Activated B cell treated with CpG ODN at 0.5 μM for 24 hours (primary cell): ENCODE measurements around the gene CYSRT1. TPM values are rescaled to one million over a fixed set of nuclear protein-coding genes. Genes with fewer than 3 reads are reported as not detected.

Experiments used
- ATAC-seq: fragments of 200-7000 bp; cut with Tn5 transposase; one replicate; pipeline ENCODE4 v1.10.0; 2021; ENCODE audit warnings: low read depth, mild to moderate bottlenecking, moderate library complexity
- CTCF ChIA-PET: fragments of 350-600 bp; sonication (Branson Sonifier 250); formaldehyde crosslinking; loops from one replicate; lab custom pipeline; 2021; ENCODE audit warnings: antibody characterized with exemption; lab: Charles Lee
- POLR2A ChIA-PET: fragments of 350-600 bp; sonication (Branson Sonifier 250); formaldehyde crosslinking; loops from one replicate; lab custom pipeline; 2021; ENCODE audit warnings: antibody characterized with exemption; lab: Charles Lee
- DNase-seq: peaks from one replicate; pipeline ENCODE4 v3.0.0; 2022
- H3K27ac Mint-ChIP-seq: one replicate; pipeline ENCODE4 v1.8.0; 2020; ENCODE audit warnings: mixed read lengths
- H3K27me3 Mint-ChIP-seq: one replicate; pipeline ENCODE4 v1.8.0; 2021; ENCODE audit warnings: mixed read lengths
- H3K36me3 Mint-ChIP-seq: one replicate; pipeline ENCODE4 v1.8.0; 2021; ENCODE audit warnings: low read depth, mixed read lengths
- H3K4me1 Mint-ChIP-seq: one replicate; pipeline ENCODE4 v1.8.0; 2021; ENCODE audit warnings: mixed read lengths
- H3K4me3 Mint-ChIP-seq: one replicate; pipeline ENCODE4 v1.8.0; 2020; ENCODE audit warnings: mild to moderate bottlenecking, mixed read lengths
- H3K9me3 Mint-ChIP-seq: one replicate; pipeline ENCODE4 v1.8.0; 2020; ENCODE audit warnings: mixed read lengths
- intact Hi-C: fragments of 100-400 bp; cut with micrococcal nuclease; formaldehyde crosslinking; loops from one replicate; pipeline ENCODE4 v1.15.1; 2024
- total RNA-seq: library from RNA; stranded (reverse); gene quantifications from 2 replicates; pipeline ENCODE4 v1.2.3, GENCODE V29; 2022
- TF ChIP-seq, protein P1 (sequence below): fragments of 200-600 bp; IDR thresholded peaks from one replicate; pipeline ENCODE4 v1.8.0; 2022; ENCODE audit warnings: antibody characterized with exemption, mild to moderate bottlenecking

Gene CYSRT1
- total RNA-seq, 1 donor from 2014 or later, result 0.53 TPM

DNA sequence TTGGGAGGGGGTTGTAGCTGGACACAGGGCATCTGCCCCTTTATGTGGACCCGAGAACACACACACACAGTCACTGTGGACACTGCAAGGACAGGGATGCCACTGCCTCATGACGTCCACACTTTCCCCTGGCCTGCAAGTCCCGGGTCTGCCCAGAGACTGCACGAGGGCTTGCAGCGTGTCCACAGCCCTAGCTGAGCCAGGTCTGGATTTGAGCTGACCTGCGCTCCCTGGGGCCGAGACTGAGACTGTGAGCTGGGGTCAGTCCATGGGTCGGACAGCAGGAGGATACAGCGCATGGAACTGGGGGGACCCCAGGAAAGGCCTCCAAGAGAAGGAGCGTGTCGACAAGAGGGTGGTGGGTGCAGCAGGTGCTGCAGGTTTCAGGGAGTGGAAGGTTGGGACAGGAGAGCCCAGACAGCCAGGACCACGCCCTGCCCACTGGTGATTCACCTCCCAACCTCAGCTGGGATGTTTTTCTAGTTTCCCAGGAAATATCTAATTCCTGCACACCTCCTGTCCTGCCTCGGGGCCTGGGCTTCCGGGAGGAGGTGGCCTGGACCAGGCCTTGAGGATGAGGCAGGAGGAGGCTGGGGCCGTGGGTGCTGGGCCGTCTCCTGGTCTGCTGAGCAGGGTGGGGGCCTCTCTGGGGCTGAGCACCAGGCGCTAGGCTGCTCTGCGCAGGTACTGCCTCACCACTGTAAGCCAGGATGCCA lies 1.5 kb downstream of the CYSRT1 start:
- ChIA-PET POLR2A (interaction anchor here (0.8 to 1.9 kb wide), 7 partner anchors 10 to 180 kb away, joined by 3 to 10 read pairs (median 4); partner anchors contain the start of genes ANAPC2, NDOR1, NPDC1 and SSNA1), CTCF (interaction anchor here (1.1 to 4.1 kb wide), 10 partner anchors 22 to 191 kb away, joined by 3 to 21 read pairs (median 8); partner anchors contain the start of genes ANAPC2, DPP7, NDOR1 and NPDC1)
- Mint-ChIP-seq H3K27me3 (peaks cover 2% of the 10 kb centered on the region), H3K27ac (peak overlapping the region; percentile 35), H3K9me3 (no peaks in the 10 kb centered on the region), H3K4me3 (no peak overlapping the region), H3K36me3 (no peaks in the 10 kb centered on the region), H3K4me1 (peaks cover 18% of the 10 kb centered on the region)
- TF ChIP-seq, protein P1, sequence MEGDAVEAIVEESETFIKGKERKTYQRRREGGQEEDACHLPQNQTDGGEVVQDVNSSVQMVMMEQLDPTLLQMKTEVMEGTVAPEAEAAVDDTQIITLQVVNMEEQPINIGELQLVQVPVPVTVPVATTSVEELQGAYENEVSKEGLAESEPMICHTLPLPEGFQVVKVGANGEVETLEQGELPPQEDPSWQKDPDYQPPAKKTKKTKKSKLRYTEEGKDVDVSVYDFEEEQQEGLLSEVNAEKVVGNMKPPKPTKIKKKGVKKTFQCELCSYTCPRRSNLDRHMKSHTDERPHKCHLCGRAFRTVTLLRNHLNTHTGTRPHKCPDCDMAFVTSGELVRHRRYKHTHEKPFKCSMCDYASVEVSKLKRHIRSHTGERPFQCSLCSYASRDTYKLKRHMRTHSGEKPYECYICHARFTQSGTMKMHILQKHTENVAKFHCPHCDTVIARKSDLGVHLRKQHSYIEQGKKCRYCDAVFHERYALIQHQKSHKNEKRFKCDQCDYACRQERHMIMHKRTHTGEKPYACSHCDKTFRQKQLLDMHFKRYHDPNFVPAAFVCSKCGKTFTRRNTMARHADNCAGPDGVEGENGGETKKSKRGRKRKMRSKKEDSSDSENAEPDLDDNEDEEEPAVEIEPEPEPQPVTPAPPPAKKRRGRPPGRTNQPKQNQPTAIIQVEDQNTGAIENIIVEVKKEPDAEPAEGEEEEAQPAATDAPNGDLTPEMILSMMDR, result no peak
- intact Hi-C loops, result loop anchor here (1.0 to 10.0 kb wide), 5 partner anchors 37 to 342 kb away; partner anchors contain the start of genes C8G, FBXW5, NPDC1 and TRAF2
- DNase-seq (no peak), ATAC-seq (no peak)

DNA sequence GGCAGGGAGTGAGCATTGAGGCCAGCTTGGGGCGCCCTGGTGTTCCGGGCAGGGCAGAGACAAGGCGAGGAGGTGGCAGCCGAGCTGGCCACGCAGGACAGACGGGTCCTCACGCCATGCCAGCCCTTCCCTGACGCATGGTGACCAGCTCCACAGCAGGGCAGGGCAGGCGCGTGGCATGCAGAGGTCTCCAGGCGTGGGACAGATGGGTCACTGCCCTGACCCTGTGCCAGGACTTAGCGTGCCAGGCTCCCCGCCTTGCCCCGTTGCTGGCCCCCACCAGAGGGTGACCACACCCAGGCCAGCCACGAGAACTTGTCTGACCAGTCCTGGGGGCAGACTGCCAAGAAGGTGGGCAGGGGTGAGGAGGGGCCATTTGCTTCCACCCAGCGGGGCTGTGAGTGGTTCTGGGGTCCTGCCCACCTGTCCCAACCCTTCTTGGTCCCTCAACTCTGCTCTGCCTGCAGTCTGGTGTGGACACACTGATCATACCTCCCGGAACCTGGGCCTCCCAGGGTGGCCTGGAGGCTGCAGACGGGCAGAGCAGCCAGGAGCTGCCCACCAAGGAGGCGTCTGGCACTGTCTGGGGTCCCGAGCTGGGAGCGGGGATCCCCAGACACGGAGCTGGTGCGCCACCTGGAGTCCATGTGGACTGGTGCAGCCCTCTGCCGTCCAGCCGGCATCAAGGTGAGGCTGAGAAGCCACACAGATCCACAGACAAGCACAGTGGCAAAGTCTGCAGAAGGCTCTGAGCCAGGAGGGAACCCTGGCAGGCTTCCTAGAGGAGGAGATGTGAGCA lies 2.3 kb downstream of the CYSRT1 start, which contains the start of gene RNF224:
RNF224 (plus strand) TSS at position 449 of the 799 bp plus-strand sequence. CDS start 834 bp downstream, outside the sequence.
- ChIA-PET CTCF (interaction anchor here (0.9 to 4.1 kb wide), 12 partner anchors 9 to 198 kb away, joined by 3 to 21 read pairs (median 5); partner anchors contain the start of genes ANAPC2, DPP7, NDOR1 and NPDC1), POLR2A (interaction anchor here (0.6 to 1.9 kb wide), 10 partner anchors 13 to 181 kb away, joined by 3 to 10 read pairs (median 4); partner anchors contain the start of genes ANAPC2, MAN1B1, NDOR1 and NPDC1)
- Mint-ChIP-seq H3K4me1 (peaks cover 18% of the 10 kb centered on the region), H3K27me3 (peaks cover 2% of the 10 kb centered on the region), H3K27ac (peak within 1 kb of the TSS; percentile 35), H3K9me3 (no peaks in the 10 kb centered on the region), H3K36me3 (no peaks in the 10 kb centered on the region), H3K4me3 (no peak within 1 kb of the TSS)
- intact Hi-C loops, result loop anchor here (1.0 to 10.0 kb wide), 5 partner anchors 38 to 342 kb away; partner anchors contain the start of genes C8G, FBXW5, NPDC1 and TRAF2
- DNase-seq (peak; percentile 74), ATAC-seq (peak; percentile 41)
- TF ChIP-seq, protein P1, result no peak

DNA sequence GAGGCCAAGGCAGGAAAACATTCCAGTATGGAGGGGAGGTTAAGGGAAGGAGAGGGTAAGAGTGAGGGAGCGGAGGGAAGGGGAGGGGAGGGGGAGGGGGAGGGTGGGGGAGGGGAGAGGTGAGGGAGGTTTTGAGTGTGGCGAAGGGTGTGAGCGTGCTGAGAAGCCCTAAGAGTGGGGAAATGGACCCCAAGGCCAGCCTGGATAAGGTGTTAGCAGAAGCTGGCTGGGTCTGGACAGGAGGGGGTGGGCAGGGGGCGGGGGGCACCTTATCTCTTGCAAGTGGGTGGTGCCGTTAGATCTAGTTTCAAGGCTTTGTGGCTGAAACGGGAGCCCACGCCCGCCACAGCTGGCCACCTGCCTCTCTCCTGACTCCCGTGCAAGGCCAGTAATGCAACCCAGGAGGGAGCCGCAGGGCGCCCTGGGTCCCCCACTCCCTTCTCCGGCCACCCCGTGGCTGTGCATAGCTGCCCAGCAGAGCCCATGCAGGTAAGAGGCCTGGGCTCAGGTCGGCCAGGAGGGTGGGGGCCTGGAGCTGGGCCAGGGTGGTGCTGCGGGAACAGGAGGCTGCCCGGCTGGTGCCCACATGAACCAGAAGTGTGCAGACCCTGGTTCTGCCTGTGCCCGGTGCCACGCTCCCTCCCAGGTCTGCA lies 3.0 kb downstream of the CYSRT1 start:
- no peaks in the 10 kb centered on the region for H3K36me3 Mint-ChIP-seq
- TF ChIP-seq, protein P1, result no peak
- H3K4me3 Mint-ChIP-seq, result no peak overlapping the region
- ChIA-PET POLR2A (interaction anchor here (0.6 to 1.9 kb wide), 6 partner anchors 23 to 181 kb away, joined by 3 to 10 read pairs (median 4); partner anchors contain the start of genes ANAPC2, MAN1B1, NDOR1 and SSNA1), CTCF (interaction anchor here (0.9 to 4.1 kb wide), 9 partner anchors 8 to 199 kb away, joined by 3 to 21 read pairs (median 10); partner anchors contain the start of genes ANAPC2, NPDC1 and SSNA1)
- peaks cover 16% of the 10 kb centered on the region for H3K4me1 Mint-ChIP-seq
- intact Hi-C loops, result loop anchor here (1.0 to 10.0 kb wide), 5 partner anchors 39 to 343 kb away; partner anchors contain the start of genes C8G, FBXW5, NPDC1 and TRAF2
- H3K27me3 Mint-ChIP-seq, result peaks cover 2% of the 10 kb centered on the region
- DNase-seq (no peak), ATAC-seq (no peak)
- peak overlapping the region; percentile 15 for H3K27ac Mint-ChIP-seq
- no peaks in the 10 kb centered on the region for H3K9me3 Mint-ChIP-seq

DNA sequence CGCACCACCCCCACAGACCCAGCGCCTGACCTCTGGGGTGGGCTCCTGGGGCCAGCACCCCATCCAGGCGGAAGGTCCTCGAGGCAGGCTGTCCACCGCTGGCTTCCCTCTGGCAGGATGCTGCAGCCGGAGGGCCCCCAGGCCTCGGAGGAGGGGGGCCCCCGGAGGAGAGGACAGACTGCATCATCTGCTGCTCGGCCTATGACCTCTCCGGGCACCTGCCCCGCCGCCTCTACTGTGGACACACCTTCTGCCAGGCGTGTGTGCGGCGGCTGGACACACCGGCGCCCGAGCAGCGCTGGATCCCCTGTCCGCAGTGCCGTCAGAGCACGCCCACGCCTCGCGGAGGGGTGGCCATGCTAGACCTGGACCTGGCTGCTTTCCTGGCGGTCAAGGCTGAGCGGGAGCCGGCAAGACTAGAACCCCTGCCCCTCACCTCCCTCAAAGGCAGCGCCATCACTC lies 3.6 kb downstream of the CYSRT1 start:
- Mint-ChIP-seq H3K4me1 (peaks cover 12% of the 10 kb centered on the region), H3K27ac (no peak overlapping the region), H3K36me3 (no peaks in the 10 kb centered on the region), H3K9me3 (no peaks in the 10 kb centered on the region), H3K4me3 (no peak overlapping the region), H3K27me3 (peaks cover 2% of the 10 kb centered on the region)
- TF ChIP-seq, protein P1, result no peak
- intact Hi-C loops, result loop anchor here (10.0 kb wide), 2 partner anchors 284 to 344 kb away; partner anchors contain the start of genes C8G, FBXW5 and TRAF2
- ChIA-PET POLR2A (interaction anchor here (1.0 to 1.9 kb wide), 3 partner anchors 39 to 182 kb away, joined by 3 to 10 read pairs (median 4); partner anchors contain the start of genes ANAPC2 and SSNA1), CTCF (interaction anchor here (4.1 kb wide), 1 partner anchor 182 kb away, joined by 21 read pairs; the partner anchor contains the start of gene NPDC1)
- no peak for DNase-seq
- no peak for ATAC-seq
